ENCODE measurements around the gene ANKRD36C. TPM values are rescaled to one million over a fixed set of nuclear protein-coding genes. Genes with fewer than 3 reads are reported as not detected.
"Not testable (repeated sequence)": the region's sequence is repeated elsewhere in the genome, so short reads cannot be mapped to it uniquely, and the experiment has no call there.

Gene ANKRD36C
- total and polyA plus RNA-seq, 8 donors = 1.5 to 582 (median 100) TPM

- intact Hi-C loops (cut with DNase I; ENCODE audit: low total_unique reads) = not testable (repeated sequence)
Measured at GRCh38 chr2:95915131-95915530, 76.5 kb downstream of the ANKRD36C start.

GRCh38 chr2:95911431-95911830 is 80.2 kb downstream of the ANKRD36C start:
- Histone ChIP-seq H3K4me1 (peaks cover 0 to 30% (median 3%) of the 10 kb centered on the region in 4 donors), H3K27ac (peak overlapping the region in 3 of 5 donors; percentile 30 to 69 (median 41)), H3K36me3 (peaks cover 0 to 46% (median 20%) of the 10 kb centered on the region in 4 donors)
- H3K9me3 ChIP-seq; H3K4me3 ChIP-seq; H3K27me3 ChIP-seq; intact Hi-C loops (cut with DNase I; ENCODE audit: low total_unique reads): not testable (repeated sequence)
- WGBS, 5 donors = 29 to 43% (median 37%) methylated on average over 5 of the region's 5 CpGs
- DNase-seq = peak in 1 of 2 donors; percentile 16
- TF ChIP-seq POLR2AphosphoS5 (IDR thresholded peaks at IDR 0.05) = peak in 2 of 3 donors; percentile 33 to 70

More at GRCh38 chr2:95915131-95915530, 76.5 kb downstream of the ANKRD36C start:
- peak in 1 of 3 donors; percentile 39 for TF ChIP-seq POLR2AphosphoS5 (IDR thresholded peaks at IDR 0.05)
- H3K27me3 ChIP-seq, H3K4me3 ChIP-seq, DNase-seq, H3K9me3 ChIP-seq: not testable (repeated sequence)
- Histone ChIP-seq H3K27ac (peak overlapping the region in 2 of 5 donors; percentile 47 to 69), H3K36me3 (peaks cover 0 to 71% (median 38%) of the 10 kb centered on the region in 4 donors), H3K4me1 (peaks cover 0 to 30% (median 3%) of the 10 kb centered on the region in 4 donors)

GRCh38 chr2:95894443-95894842 is 97.2 kb downstream of the ANKRD36C start:
- DNase-seq; H3K27me3 ChIP-seq; intact Hi-C loops (cut with DNase I; ENCODE audit: low total_unique reads); H3K4me1 ChIP-seq; H3K9me3 ChIP-seq; H3K4me3 ChIP-seq: not testable (repeated sequence)
- H3K36me3 ChIP-seq = peaks cover 5 to 32% (median 23%) of the 10 kb centered on the region in 4 donors
- WGBS, 5 donors = 8 to 36% (median 27%) methylated on average over 2 of the region's 2 CpGs
- H3K27ac ChIP-seq = peak overlapping the region in 1 of 5 donors; percentile 59

- H3K4me3 ChIP-seq; H3K27ac ChIP-seq; H3K27me3 ChIP-seq; DNase-seq; H3K9me3 ChIP-seq; intact Hi-C loops (cut with DNase I; ENCODE audit: low total_unique reads); H3K4me1 ChIP-seq: not testable (repeated sequence)
- WGBS, 5 donors = 90 to 100% (median 100%) methylated on average over 1 of the region's 1 CpG
- peaks cover 0 to 15% (median 13%) of the 10 kb centered on the region in 4 donors for H3K36me3 ChIP-seq
Measured at GRCh38 chr2:95867929-95868328, 123.7 kb downstream of the ANKRD36C start.

- not testable (repeated sequence) for H3K4me1 ChIP-seq
- no CpG with 5 or more reads among the region's 2 CpGs for WGBS, 5 donors
Measured at GRCh38 chr2:95867047-95867677, 124.5 kb downstream of the ANKRD36C start.

GRCh38 chr2:95862121-95862520 is 129.5 kb downstream of the ANKRD36C start:
- H3K9me3 ChIP-seq; H3K4me3 ChIP-seq; DNase-seq; H3K27me3 ChIP-seq; H3K27ac ChIP-seq; intact Hi-C loops (cut with DNase I; ENCODE audit: low total_unique reads); H3K4me1 ChIP-seq: not testable (repeated sequence)
- WGBS, 5 donors = 75 to 85% (median 78%) methylated on average over 2 to 3 of the region's 3 CpGs
- peaks cover 0 to 15% (median 11%) of the 10 kb centered on the region in 4 donors for H3K36me3 ChIP-seq

More at GRCh38 chr2:95867047-95867677, 124.5 kb downstream of the ANKRD36C start:
- DNase-seq; H3K27ac ChIP-seq; H3K9me3 ChIP-seq; intact Hi-C loops (cut with DNase I; ENCODE audit: low total_unique reads); H3K27me3 ChIP-seq; H3K4me3 ChIP-seq: not testable (repeated sequence)
- H3K36me3 ChIP-seq = peaks cover 0 to 15% (median 13%) of the 10 kb centered on the region in 4 donors

- H3K27me3 ChIP-seq = no peaks in the 10 kb centered on the region
- WGBS, 5 donors = 92 to 97% (median 96%) methylated on average over 7 to 8 of the region's 8 CpGs
- peaks cover 0 to 14% (median 0%) of the 10 kb centered on the region in 4 donors for H3K9me3 ChIP-seq
- no peak overlapping the region for H3K27ac ChIP-seq
- DNase-seq = no peak
- no peaks in the 10 kb centered on the region for H3K4me1 ChIP-seq
- no peak overlapping the region for H3K4me3 ChIP-seq
- TF ChIP-seq POLR2AphosphoS5 (IDR thresholded peaks at IDR 0.05) (no peak), EP300 (IDR thresholded peaks at IDR 0.05) (no peak), POLR2A (IDR thresholded peaks at IDR 0.05) (no peak), CTCF (IDR thresholded peaks at IDR 0.05) (no peak)
- intact Hi-C loops (cut with DNase I; ENCODE audit: low total_unique reads) = no loop called here
- peaks cover 35 to 83% (median 71%) of the 10 kb centered on the region in 4 donors for H3K36me3 ChIP-seq
Measured at GRCh38 chr2:95836151-95836550, 155.5 kb downstream of the ANKRD36C start.

GRCh38 chr2:95834077-95835013 is 157.3 kb downstream of the ANKRD36C start:
- WGBS, 5 donors = 92 to 98% (median 97%) methylated on average over 12 of the region's 12 CpGs
- intact Hi-C loops (cut with DNase I; ENCODE audit: low total_unique reads); DNase-seq; H3K27ac ChIP-seq; H3K4me3 ChIP-seq; H3K4me1 ChIP-seq; H3K27me3 ChIP-seq: not testable (repeated sequence)
- Histone ChIP-seq H3K36me3 (peaks cover 45 to 94% (median 86%) of the 10 kb centered on the region in 4 donors), H3K9me3 (peaks cover 0 to 32% (median 7%) of the 10 kb centered on the region in 4 donors)

- H3K4me3 ChIP-seq; H3K4me1 ChIP-seq; H3K27me3 ChIP-seq; DNase-seq; H3K27ac ChIP-seq; intact Hi-C loops (cut with DNase I; ENCODE audit: low total_unique reads): not testable (repeated sequence)
- Histone ChIP-seq H3K9me3 (peaks cover 20 to 70% (median 63%) of the 10 kb centered on the region in 4 donors), H3K36me3 (peaks cover 6 to 13% (median 12%) of the 10 kb centered on the region in 4 donors)
- WGBS, 5 donors = 86 to 94% (median 91%) methylated on average over 2 to 3 of the region's 3 CpGs
Measured at GRCh38 chr2:95824218-95824617, 167.4 kb downstream of the ANKRD36C start.
